HG03108 (cell line): ENCODE results near the gene RFX2.
"Not testable (repeated sequence)": the region's sequence is repeated elsewhere in the genome, so short reads cannot be mapped to it uniquely, and the experiment has no call there.

Experiments used
- ATAC-seq: cut with Tn5 transposase; IDR thresholded peaks from one replicate; pipeline ENCODE4 v1.9.1; 2021; ENCODE audit warnings: moderate library complexity; ENCODE audit not compliant: unreplicated experiment

RFX2 gene

DNA sequence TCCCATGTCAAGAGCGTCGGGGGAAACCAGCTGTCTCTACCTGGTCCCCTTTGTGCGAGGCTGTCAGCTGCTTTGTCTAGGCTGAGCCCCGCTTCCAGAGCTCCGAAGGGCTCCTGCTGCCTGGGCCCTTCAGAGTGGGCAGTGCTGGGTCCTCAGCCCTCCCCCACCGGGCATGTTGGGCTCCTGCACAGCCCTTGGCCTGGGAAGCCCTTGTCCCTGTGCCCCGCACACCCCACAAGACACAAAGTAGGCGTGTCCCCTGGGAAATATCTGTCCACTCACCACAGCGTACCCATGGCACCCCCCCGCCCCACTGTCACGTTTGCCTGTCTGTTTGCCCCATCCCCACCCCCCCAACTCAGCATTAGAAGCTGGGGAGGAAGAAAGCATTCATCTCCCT lies 92.7 kb downstream of the RFX2 start:
- no peak for ATAC-seq

DNA sequence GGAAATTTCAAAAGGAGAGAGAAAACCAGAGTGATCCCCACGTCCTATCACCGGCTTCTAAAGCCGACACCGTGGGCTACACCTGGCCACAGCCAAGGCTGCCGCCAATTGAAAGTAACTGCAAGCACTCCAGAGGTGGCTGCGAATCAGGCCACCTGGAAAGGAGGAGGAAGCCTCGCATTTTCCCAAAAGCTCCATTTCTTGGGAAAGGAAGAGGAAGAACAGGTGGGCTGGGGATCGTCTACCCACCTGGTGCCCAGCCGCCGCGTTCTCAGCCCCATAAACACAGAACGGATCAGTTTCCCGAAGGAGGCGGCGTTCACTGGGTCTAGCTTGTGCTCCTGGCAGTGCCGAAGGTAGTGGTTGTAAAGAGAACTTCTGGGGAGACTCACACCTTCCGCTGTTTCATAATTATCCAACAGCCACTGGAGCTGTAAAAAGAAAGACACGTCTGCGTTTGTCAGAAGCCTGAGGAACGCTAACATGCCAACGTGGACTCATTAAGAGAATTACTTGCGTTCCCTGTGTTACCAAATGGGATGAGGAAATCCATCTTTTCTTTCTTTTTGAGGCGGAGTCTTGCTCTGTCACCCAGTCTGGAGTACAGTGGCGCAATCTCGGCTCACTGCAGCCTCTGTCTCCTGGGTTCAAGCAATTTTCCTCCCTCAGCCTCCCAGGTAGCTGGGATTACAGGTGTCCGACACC lies 94.3 kb downstream of the RFX2 start:
- ATAC-seq = no peak

DNA sequence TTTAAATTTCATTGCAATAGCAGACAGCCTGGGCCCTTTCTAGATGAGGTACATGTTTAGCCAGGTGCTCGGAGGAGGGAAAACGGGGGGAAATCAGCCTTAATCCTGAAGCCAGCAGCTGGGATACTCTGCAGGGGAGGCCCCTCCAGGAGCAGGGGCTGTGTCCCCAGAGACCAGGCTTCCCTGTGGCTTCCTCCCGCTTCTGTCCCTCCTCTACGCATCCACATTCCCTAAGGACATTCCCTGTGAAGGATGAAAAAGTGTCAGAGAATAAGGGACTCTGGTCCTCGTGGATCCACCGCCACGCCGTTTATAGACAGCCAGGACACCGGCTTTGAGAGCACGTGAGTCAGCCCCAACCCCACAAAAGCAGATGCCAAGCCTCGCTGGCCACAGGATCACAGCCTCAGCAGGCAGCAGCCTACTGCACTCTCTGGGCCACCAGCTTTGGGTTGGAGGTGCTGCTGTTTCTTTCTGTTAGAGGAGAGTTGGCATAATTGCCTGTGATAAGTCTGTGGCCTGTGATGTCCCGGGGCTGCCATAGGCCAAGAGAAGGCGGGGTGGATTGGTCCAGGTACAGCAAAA lies 95.7 kb downstream of the RFX2 start:
- ATAC-seq = no peak

DNA sequence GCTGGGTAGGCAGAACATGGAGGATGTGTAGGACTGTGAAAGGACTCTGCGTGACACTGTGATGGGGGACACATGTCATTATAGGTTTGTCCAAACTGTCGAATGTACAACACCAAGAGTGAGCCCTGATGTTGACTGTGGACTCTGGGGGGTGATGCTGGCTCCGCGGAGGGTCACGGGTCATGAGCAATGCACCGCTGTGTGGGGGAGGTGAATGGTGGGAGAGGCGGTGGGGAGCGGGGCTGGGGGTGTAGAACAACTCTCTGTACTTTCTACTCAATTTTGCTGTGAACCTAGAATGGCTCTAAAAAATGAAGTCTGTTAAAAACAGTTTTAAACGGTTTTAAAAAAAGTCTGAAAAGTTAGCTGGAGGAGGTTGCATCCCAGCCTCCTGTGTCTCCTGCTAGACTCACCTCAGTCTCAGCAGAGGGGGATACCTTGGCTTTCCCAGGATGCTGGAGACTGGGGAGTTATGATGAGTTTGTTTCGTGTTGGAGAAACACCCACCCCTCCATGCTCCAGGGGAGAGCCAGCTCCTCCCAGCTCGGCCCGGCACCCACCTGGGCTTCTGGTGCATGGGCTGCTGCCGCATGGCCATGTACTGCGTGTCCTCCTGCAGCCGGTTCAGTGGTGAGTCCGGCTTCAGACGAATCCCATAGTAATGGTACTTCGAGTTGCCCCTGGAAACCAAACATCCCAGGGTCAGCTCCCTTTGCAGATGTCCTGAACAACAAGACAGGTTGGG lies 97.7 kb downstream of the RFX2 start:
- no peak for ATAC-seq

DNA sequence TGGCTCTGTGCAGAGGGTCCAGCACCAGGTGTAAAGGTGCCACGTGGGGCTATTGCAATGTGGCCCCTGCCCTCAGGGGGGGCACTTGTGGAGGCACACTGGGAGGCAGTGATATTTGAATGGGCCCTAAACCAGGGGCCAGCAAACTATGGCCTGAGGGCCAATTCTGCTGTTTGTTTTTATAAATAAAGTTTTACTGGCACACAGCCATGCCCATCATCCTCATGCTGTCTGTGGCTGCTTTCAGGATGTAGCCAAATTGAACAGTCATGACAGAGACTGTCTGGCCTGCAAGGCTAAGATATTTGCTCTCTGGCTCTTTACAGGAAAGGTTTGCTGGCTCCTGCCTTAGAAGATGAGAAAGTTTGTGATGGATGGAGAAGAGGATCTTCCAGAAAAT lies 98.5 kb downstream of the RFX2 start:
- ATAC-seq = no peak

DNA sequence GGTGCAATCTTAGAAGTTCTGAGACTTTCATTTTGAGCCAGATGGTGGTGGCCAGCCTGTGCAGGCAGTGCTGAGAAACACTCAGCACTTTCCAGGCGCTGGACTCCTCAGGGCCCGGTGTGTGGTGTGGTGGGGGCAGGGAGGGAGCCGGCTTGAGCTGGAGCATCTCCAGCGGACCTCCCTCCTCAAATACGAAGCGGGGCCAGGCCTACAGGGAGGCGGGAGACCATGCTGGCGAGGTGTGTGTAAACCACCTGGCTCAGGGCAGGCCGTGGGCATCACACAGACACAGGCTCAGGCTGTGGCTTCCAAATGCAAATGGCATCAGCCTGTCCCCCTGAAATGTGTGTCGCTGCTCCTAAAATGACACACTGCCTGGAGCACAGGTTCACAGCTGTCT lies 99.1 kb downstream of the RFX2 start:
- ATAC-seq = no peak

DNA sequence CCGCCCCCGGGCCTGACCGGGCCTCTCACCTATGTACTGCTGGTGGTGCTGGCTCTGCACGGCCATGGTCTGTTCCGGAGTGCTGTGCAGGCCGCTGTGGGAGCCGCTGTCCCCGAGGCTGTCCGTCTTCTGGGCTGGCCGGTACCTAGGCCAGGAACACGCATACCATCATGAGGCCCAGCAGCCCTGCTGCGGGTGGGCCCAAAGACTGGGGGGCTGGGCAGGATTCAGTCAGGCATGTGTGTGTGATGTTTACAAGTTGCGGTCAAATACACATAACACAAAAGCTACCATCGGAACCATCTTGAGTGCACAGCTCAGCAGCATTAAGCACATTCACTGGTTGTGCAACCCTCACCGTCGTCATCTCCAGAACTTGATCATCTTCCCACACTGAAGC lies 100.2 kb downstream of the RFX2 start:
- ATAC-seq = no peak

DNA sequence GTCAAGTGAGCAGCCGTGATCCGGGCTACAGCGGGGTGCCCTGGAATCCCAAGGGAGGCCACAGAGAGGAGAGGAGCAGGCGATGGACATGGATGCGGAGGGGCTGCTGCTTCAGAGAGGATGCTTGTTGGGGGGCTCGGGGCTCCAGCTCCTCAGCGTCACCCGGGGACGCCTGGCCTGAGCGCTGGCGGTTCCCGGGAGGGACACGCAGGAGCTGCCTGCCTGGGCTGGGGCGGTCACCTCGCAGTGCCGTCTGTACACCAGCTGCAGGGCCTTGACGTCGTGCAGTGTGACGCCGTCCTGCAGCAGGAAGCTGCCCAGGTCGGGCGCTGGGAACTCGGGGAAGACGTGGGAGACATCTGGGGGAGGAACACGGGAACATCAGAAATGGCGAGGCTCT lies 102.4 kb downstream of the RFX2 start:
- no peak for ATAC-seq

DNA sequence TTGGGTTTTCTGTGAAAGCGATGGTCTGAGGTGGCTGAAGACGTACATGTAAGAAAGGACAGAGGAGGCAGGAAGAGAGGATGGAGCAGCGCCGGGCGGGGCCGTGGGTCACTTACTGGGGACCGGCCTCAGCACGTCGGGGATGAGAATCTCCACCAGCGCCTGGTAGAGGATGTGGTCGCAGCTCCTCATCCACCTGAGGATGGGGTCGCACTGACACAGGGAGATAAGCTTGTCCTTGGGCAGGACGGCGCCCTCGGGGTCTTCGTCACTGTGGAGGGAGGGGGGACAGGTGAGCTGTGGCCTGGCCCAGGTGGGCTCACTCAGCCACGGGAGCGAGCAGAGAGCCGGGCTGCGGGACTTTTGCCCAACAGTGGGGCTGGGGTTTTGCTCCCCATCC lies 103.4 kb downstream of the RFX2 start:
- no peak for ATAC-seq

DNA sequence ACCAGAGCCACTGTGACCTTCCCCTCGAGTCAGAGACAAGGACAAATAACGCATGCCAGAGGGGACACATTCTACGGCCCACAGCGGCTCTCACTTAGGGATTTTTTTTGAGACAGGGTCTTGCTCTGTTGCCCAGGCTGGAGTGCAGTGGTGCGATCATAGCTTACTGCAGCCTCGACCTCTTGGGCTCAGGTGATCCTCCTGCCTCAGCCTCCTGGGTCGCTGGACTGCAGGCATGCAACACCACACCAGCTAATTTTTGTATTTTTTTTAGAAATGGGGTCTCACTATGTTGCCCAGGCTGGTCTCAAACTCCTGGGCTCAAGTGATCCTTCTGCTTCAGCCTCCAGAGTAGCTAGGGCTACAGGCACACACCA lies 104.2 kb downstream of the RFX2 start:
- ATAC-seq = not testable (repeated sequence)

DNA sequence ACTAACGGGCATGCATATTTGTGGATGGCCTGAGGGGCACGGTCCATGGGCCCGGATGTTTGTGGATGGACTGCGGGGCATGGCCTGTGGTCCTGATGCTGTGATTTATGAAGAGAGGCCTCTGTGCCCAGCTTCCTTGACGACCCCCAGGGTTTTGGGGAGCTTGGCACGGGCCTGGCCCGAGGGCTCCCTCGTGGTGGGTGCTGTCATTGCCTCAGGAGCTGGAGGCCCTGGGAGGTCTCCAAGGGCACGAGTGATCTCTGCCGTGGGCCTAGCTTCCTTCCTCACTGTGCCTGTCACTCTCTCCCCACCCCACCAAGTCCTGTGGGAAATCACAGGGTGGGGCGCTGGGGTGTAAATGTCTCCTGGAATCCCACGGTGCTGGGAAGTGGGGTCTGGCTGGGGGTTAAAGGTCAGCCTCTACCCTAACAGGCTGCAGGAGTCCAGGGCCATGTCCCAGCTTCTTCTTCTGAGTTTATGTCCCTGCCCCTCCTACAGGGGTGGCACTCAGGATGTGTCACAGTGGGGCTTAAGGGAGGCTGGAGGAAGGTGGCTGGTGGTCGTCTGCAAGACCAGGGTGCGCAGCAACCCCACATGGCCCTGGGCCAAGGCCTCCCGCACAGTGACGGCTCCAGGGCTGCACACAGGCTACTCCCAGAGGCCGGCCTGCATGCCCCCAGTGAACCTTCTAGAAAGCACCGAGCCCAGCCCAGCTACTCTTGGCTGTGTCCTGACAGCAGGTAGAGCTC lies 104.8 kb downstream of the RFX2 start:
- ATAC-seq = no peak

DNA sequence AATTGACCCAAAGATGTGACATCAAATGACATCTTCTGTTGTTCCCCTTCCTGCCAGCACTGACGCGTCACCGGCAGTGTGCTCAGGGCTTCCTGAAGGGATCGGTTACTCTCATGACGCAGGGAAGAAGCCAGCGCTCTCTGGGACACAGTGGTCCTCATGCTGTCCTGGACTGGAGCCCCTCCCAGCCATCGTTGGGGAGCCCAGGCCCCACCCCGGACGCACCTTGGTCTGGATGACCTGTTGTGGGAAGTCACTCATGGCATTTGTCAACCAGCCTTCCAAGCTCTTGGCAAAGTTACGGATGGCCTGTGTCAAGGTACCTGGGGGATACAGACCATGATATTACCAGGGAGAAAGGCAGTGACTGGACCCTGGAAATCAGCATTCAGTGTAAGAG lies 106.3 kb downstream of the RFX2 start:
- ATAC-seq = no peak

DNA sequence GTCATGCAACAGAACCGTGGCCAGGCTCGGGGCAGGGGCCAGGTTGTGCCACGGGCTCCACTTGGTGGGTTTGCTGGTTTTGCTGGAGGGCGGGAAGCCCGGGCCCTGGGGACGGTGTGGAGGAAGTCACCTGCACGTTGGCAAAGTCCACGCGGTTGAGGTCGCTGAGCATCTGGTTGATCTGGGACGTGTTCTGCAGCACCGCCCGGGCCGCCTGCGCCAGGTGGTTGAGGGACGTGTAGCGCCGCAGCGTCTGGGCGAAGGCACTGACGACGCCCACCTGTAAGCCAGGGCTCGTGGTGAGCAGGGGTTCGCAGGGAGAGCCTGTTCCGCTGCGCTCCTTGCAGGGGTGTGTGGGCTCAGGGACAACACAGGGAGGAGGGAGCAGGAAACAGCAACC lies 107.7 kb downstream of the RFX2 start:
- ATAC-seq = no peak

DNA sequence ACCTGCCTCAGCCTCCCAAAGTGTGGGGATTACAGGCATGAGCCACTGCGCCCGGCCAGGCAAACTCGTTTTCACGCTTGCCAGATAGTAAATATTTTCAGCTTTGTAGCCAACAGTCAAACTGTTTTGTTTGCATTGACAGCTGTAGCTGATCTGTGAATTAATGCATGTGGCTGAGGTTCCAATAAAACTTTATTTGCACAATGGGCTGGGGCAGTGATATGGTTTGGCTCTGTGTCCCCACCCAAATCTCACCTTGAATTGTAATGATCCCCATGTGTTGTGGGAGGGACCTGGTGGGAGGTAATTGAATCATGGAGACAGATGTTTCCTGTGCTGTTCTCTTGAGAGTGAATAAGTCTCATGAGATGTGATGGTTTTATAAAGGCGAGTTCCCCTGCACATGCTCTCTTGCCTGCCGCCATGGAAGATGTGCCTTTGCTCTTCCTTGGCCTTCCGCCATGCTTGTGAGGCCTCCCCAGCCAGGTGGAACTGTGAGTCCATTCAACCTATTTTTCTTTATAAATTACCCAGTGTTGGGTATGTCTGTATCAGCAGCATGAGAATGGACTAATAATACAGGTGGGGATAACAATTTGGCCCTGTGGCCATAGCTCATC lies 110.0 kb downstream of the RFX2 start:
- no peak for ATAC-seq

DNA sequence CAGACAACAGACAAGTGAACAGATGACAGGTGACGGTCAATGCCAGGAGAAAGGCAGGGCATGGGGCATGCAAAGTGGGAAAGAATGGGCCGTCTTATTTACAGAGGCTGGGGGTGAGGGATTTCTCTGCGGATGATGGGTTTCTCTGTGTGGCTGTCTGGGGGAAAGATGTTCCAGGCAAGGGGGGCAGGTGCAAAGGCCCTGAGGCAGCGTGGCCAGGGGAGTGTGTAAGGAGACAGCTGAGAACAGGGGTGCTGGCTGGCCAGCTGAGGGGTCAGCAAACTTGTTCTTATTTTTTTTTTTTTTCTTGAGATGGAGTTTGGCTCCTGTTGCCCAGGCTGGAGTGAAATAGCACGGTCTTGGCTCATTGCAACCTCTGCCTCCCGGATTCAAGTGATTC lies 110.6 kb downstream of the RFX2 start:
- no peak for ATAC-seq

DNA sequence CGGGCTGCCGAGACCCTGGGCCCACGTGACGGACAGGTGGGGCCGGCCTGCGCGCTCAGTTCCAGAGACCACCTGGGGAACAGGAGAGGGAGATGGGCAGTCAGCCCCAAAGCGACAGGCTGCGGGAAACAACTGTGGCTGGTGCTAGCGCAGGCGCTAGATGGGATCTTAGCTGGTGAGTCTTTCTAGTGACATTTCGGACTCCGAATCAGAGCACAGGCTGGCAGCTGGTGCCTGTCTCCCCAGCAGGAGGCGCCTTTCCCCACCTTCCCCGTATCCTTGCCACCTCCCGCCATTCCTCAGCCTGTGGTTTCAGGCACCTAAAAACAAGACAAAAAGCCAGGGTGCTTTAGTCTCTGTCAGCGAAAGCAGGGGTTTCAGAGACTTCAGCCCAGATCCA lies 112.9 kb downstream of the RFX2 start:
- no peak for ATAC-seq

DNA sequence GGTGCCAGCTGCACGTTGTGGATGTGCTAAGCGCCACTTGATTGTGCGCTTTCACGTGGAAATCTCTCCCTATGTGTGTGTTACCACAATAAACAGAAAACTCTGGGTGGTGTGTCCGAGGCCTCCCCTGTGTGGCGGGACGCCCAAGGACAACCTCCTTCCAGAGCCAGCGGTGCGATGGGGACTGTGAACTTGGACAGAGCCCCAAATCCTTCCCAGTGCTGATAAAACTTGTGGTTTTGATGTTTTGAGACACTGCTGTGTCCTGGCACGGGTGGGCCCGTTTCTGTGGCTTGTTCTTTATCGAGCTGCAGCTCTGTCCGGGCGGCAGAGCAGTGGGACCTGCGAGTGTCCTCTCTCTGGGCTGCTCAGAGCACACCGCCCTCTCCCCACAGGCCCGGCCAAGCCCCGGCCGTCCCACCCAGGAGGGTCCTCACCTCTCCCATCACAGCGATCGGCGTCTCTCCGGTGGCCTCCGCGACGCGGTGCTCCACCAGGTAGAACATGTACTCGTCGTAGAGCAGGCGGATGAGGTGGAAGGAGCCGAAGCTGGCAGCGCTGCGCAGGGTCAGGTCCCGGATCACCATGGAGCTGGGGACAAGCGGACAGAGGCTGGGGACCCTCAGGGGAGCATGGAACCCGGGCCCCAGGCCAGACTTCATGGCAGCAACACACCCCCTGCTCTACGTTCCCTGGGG lies 113.5 kb downstream of the RFX2 start:
- ATAC-seq = no peak

DNA sequence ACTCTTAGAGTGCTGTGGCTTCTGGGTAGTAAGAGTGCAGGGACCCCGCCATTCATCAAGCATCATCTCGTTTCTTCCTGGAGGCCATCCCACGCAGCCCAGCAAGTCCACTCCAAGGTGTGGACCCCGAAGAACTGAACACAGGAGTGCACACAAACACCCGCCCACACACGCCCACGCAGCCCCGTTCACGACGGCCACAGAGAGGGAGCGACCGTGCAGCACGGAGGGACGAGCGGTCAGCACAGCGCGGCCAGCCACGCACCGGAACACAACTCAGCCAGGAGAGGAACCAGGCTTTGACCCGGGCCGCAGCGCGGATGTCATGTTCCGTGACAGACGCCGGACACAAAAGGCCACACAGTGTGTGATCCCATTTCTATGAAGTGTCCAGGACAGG lies 114.2 kb downstream of the RFX2 start:
- ATAC-seq = no peak

DNA sequence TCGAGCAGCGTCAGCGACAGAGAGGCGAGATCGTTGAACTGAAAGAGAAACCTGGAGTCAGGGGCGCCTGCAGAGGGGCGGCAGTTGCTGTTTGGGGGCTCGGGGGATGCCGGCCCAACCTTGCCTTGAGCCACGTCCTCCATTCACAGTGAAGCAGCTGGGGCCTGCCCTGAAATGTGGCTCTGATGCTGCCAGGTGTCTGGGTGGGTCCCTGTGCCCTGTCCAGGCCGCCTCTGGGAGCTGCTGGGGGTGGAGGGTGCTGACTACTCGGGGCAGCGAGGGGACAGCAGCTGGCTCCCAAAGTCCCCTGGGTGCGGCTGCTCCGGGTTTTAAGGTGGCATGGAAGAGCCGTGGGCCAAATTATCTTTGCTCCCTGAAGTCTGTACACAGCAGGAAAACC lies 114.7 kb downstream of the RFX2 start:
- ATAC-seq = no peak

DNA sequence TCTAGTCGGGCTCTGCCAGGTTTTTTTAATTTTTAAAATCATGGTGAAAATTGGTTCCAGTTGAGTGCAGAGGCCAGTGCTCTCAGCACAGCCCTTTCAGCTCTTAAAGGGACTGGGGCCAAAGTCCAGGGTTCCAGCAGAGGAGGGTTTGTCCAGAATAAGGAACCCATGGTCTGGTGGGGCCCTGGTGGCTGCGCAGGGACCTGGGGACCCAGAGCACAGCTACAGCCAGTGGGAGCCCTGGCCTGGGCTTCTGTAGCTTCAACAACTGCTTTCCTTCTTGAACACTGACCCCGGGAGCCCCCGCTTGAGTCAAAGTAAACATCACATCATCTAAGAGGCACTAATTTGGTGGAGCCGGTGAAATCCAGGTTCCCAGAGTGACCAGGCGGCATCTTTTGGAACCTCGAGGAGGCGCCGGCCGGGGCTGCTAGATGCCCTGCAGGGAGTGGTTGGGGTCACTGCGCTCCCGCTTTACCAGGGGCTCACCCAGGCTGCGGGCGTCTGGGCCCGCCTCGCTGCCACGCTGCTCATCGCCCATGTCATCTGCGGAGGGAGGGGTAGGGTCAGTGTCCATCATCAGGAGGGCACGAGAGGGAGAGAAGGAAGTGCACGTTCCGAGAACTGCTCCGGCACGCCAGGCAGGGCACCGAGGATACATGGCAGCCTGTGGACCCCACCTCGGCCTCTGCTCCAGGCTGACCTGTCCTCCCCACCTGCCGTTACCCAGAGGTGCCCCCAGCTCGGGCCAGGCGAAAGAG lies 115.7 kb downstream of the RFX2 start:
- no peak for ATAC-seq
